Mesendoderm (in vitro differentiated cells): ENCODE data around the gene ORAI2.
"Not testable (repeated sequence)": the region's sequence is repeated elsewhere in the genome, so short reads cannot be mapped to it uniquely, and the experiment has no call there.

Experiments used
- DNase-seq: peaks from one replicate; pipeline ENCODE4 v3.0.0; 2013
- H2AK5ac ChIP-seq: 2 replicates; pipeline ENCODE4 v1.6.1; 2013; ENCODE audit warnings: low read length, inconsistent platforms
- H2BK120ac ChIP-seq: 2 replicates; pipeline ENCODE4 v1.6.1; 2013; ENCODE audit warnings: low read depth, mild to moderate bottlenecking, low read length, moderate library complexity, mixed read lengths
- H2BK15ac ChIP-seq: replicated peaks from 2 replicates; pipeline ENCODE4 v1.6.1; 2013; ENCODE audit warnings: low read depth, mild to moderate bottlenecking, moderate library complexity
- H2BK5ac ChIP-seq: 2 replicates; pipeline ENCODE4 v1.6.1; 2013; ENCODE audit warnings: low read length, inconsistent platforms
- H3K18ac ChIP-seq: 2 replicates; pipeline ENCODE4 v1.6.1; 2013; ENCODE audit warnings: mild to moderate bottlenecking, low read length, mixed read lengths
- H3K23ac ChIP-seq: one replicate; pipeline ENCODE4 v1.6.1; 2013; ENCODE audit warnings: low read length
- H3K27ac ChIP-seq: 2 replicates; pipeline ENCODE4 v1.5.1; 2013; ENCODE audit warnings: low read depth, mild to moderate bottlenecking, inconsistent platforms, low read length, moderate library complexity
- H3K27me3 ChIP-seq: 2 replicates; pipeline ENCODE4 v1.6.1; 2013; ENCODE audit warnings: low read length, control low read depth, mild to moderate bottlenecking, inconsistent platforms; ENCODE audit not compliant: insufficient read depth, poor library complexity
- H3K36me3 ChIP-seq: 2 replicates; pipeline ENCODE4 v1.6.1; 2013; ENCODE audit warnings: low read length, inconsistent platforms; ENCODE audit not compliant: control insufficient read depth, insufficient read depth
- H3K4ac ChIP-seq: one replicate; pipeline ENCODE4 v1.6.1; 2013; ENCODE audit warnings: low read depth, mild to moderate bottlenecking, low read length, moderate library complexity
- H3K4me1 ChIP-seq: 2 replicates; pipeline ENCODE4 v1.6.1; 2013; ENCODE audit warnings: low read depth, low read length, inconsistent platforms; ENCODE audit not compliant: control insufficient read depth
- H3K4me2 ChIP-seq: 2 replicates; pipeline ENCODE4 v1.6.1; 2013; ENCODE audit warnings: low read length
- H3K4me3 ChIP-seq: 2 replicates; pipeline ENCODE4 v1.5.1; 2013; ENCODE audit warnings: mild to moderate bottlenecking, low read length
- H3K56ac ChIP-seq: one replicate; pipeline ENCODE4 v1.6.1; 2013; ENCODE audit warnings: low read length
- H3K79me1 ChIP-seq: 2 replicates; pipeline ENCODE4 v1.6.1; 2013; ENCODE audit warnings: low read length, inconsistent platforms
- H3K79me2 ChIP-seq: 2 replicates; pipeline ENCODE4 v1.6.1; 2013; ENCODE audit warnings: mild to moderate bottlenecking, low read length; ENCODE audit not compliant: control insufficient read depth, insufficient read depth
- H3K9ac ChIP-seq: 2 replicates; pipeline ENCODE4 v1.6.1; 2013; ENCODE audit warnings: low read length, inconsistent platforms
- H4K5ac ChIP-seq: one replicate; pipeline ENCODE4 v1.6.1; 2013; ENCODE audit warnings: low read length
- H4K8ac ChIP-seq: one replicate; pipeline ENCODE4 v1.6.1; 2013; ENCODE audit warnings: low read depth, mild to moderate bottlenecking, control low read depth, low read length, moderate library complexity
- WGBS: extraction: QIAGEN DNeasy Blood & Tissue Kit; methylation state at CpG from one replicate; pipeline ENCODE4 v1.1.7; 2013; ENCODE audit warnings: low lambda C conversion rate, missing lambda C conversion rate; ENCODE audit not compliant: insufficient coverage; ENCODE audit errors: extremely low coverage; 5-methylcytosine and 5-hydroxymethylcytosine counted together

ORAI2 gene

GRCh38 chr7:102481962-102482361, 48.6 kb downstream of the ORAI2 start:
- not testable (repeated sequence) for H3K4me3 ChIP-seq, H3K56ac ChIP-seq, H3K9ac ChIP-seq, H3K4me1 ChIP-seq, H3K79me2 ChIP-seq, H3K27ac ChIP-seq, H2BK120ac ChIP-seq, H2BK5ac ChIP-seq, DNase-seq, H4K8ac ChIP-seq, H3K23ac ChIP-seq, H4K5ac ChIP-seq, H2BK15ac ChIP-seq, H3K4me2 ChIP-seq, H3K18ac ChIP-seq, H2AK5ac ChIP-seq, H3K79me1 ChIP-seq, H3K4ac ChIP-seq, H3K36me3 ChIP-seq, H3K27me3 ChIP-seq
- WGBS = no CpG with 5 or more reads among the region's 10 CpGs

- not testable (repeated sequence) for H2BK15ac ChIP-seq, H2AK5ac ChIP-seq, H3K56ac ChIP-seq, H3K4me1 ChIP-seq, DNase-seq, H3K4me3 ChIP-seq, H3K4ac ChIP-seq, H3K23ac ChIP-seq, H3K79me2 ChIP-seq, H2BK120ac ChIP-seq, H4K8ac ChIP-seq, H3K9ac ChIP-seq, H3K36me3 ChIP-seq, H3K27me3 ChIP-seq, H3K4me2 ChIP-seq, H2BK5ac ChIP-seq, H4K5ac ChIP-seq, H3K27ac ChIP-seq, H3K18ac ChIP-seq, H3K79me1 ChIP-seq
- WGBS = no CpG with 5 or more reads among the region's 5 CpGs
Observed at GRCh38 chr7:102484317-102484716, 50.9 kb downstream of the ORAI2 start.

DNA sequence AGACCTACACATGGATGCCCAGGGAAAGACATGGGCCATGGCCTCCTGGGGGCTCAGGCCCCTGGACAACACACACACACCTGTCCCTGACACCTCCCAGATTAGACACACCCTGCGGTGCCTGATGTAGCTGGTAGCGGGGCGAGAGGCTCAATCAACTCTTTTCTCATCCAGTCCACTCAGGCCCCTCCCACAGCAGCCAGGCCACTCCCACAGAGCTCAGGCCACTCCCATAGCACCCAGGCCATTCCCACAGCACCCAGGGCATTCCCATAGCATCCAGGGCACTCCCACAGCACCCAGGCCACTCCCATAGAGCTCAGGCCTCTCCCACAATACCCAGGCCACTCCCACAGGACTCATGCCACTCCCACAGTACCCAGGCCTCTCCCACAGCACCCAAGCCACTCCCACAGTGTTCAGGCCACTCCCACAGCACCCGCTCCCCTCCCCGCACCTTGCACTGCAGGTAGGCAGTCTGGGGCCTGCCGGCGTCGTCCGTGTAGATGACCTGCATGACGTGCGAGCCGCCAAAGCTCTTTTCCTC, 57.2 kb downstream of the ORAI2 start:
- H3K18ac ChIP-seq, H3K56ac ChIP-seq, H3K27ac ChIP-seq, H3K79me2 ChIP-seq, H2BK5ac ChIP-seq, H2BK120ac ChIP-seq, H3K4me3 ChIP-seq, H3K4me1 ChIP-seq, H3K79me1 ChIP-seq, H4K8ac ChIP-seq, H3K4me2 ChIP-seq, H3K9ac ChIP-seq, H3K36me3 ChIP-seq, H2AK5ac ChIP-seq, H2BK15ac ChIP-seq, H3K27me3 ChIP-seq, H3K23ac ChIP-seq, H3K4ac ChIP-seq, DNase-seq, H4K5ac ChIP-seq: not testable (repeated sequence)
- no CpG with 5 or more reads among the region's 12 CpGs for WGBS

DNA sequence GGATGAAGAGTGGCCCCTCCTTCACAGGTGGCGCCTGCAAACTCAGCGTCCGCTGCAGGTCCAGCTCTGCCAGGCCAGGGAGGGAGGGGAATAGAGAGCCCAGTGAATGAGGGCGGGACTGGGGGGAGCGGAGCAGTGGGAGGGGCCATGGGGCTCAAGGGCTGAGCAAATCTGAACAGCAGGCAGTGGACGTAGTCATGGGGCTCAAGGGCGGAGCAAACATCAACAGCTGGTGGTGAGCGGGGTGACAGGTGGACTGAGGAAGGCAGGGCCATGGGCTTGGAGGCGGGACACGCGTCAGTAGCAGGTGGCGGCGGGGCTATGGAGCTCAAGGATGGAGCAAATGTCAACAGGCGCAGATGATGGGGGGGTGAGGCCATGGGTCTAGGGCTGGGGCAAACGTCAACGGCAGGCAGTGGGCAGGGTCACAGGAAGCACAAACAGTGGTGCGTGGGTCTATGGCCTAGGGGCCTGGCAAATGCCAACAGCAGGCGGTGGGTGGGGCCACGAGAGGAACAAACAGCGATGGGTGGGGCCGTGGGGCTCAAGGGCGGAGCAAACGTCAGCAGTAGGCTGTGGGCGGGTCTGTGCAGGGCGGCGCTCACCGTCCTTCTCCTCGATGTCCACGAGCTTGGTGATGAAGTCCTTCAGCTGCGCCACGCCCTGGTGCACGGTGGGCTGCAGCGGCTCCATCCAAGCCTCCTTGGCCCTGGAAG, 60.0 kb downstream of the ORAI2 start:
- no CpG with 5 or more reads among the region's 33 CpGs for WGBS
- not testable (repeated sequence) for H3K79me2 ChIP-seq, H3K4me1 ChIP-seq, H2BK120ac ChIP-seq, H3K79me1 ChIP-seq, H3K4me3 ChIP-seq, H4K5ac ChIP-seq, H2AK5ac ChIP-seq, H3K27ac ChIP-seq, H3K4me2 ChIP-seq, H4K8ac ChIP-seq, DNase-seq, H3K18ac ChIP-seq, H2BK5ac ChIP-seq, H3K27me3 ChIP-seq, H3K9ac ChIP-seq, H3K56ac ChIP-seq, H3K4ac ChIP-seq, H3K36me3 ChIP-seq, H2BK15ac ChIP-seq, H3K23ac ChIP-seq

GRCh38 chr7:102494026-102494425, 60.7 kb downstream of the ORAI2 start:
- H3K4me1 ChIP-seq, H3K23ac ChIP-seq, H4K5ac ChIP-seq, H3K4ac ChIP-seq, H3K79me1 ChIP-seq, H2BK5ac ChIP-seq, H3K18ac ChIP-seq, H2AK5ac ChIP-seq, H3K9ac ChIP-seq, DNase-seq, H4K8ac ChIP-seq, H3K79me2 ChIP-seq, H3K27ac ChIP-seq, H3K27me3 ChIP-seq, H3K36me3 ChIP-seq, H2BK120ac ChIP-seq, H3K4me2 ChIP-seq, H3K56ac ChIP-seq, H2BK15ac ChIP-seq, H3K4me3 ChIP-seq: not testable (repeated sequence)
- WGBS = no CpG with 5 or more reads among the region's 15 CpGs
